Transverse colon (tissue), 3 donors: ENCODE results near the gene KCNE4.

ENCODE experiments used
- EP300 ChIP-seq: sonication (generic); formaldehyde crosslinking; IDR thresholded peaks from one replicate; pipeline ENCODE4 v1.6.1; 2017; ENCODE audit warnings: antibody characterized with exemption, low read depth
- TF ChIP-seq, protein P1 (sequence below), 5 experiments: fragments of 200-600 bp in 3 of 5; fragments of 450-650 bp in 2 of 5; sonication (generic) in 3 of 5; IDR thresholded peaks; 1 replicate in 2 of 5; 2 replicates in 3 of 5; pipeline ENCODE4 v1.5.1; 2016 to 2017; ENCODE audit warnings: antibody characterized with exemption in 5 of 5, inconsistent platforms in 3 of 5, mild to moderate bottlenecking in 2 of 5, moderate library complexity in 1 of 5

DNA sequence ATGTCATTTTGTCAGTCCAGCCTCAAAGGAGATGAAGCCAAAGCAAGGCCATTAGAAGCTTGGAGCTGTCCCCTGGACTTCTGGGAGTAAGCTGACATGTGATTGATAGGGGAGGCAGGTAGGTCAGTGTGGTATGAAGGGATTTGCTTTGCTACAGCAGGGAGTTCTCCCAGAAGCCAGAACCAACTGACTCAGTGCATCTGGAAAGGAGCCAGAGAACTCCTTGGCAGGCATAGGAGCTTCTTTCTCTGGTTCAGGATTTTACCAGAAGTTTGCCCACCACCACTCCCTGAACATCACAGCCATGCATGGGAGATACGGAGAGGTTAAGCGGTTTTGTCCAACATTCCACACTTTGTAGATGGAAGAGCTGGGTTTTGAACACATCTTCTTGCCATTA, 24.5 kb upstream of the KCNE4 start:
- TF ChIP-seq, protein P1, sequence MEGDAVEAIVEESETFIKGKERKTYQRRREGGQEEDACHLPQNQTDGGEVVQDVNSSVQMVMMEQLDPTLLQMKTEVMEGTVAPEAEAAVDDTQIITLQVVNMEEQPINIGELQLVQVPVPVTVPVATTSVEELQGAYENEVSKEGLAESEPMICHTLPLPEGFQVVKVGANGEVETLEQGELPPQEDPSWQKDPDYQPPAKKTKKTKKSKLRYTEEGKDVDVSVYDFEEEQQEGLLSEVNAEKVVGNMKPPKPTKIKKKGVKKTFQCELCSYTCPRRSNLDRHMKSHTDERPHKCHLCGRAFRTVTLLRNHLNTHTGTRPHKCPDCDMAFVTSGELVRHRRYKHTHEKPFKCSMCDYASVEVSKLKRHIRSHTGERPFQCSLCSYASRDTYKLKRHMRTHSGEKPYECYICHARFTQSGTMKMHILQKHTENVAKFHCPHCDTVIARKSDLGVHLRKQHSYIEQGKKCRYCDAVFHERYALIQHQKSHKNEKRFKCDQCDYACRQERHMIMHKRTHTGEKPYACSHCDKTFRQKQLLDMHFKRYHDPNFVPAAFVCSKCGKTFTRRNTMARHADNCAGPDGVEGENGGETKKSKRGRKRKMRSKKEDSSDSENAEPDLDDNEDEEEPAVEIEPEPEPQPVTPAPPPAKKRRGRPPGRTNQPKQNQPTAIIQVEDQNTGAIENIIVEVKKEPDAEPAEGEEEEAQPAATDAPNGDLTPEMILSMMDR (IDR thresholded peaks at IDR 0.05): no peak
- no peak for TF ChIP-seq EP300
